ENCODE data around the gene MX1.

DNA sequence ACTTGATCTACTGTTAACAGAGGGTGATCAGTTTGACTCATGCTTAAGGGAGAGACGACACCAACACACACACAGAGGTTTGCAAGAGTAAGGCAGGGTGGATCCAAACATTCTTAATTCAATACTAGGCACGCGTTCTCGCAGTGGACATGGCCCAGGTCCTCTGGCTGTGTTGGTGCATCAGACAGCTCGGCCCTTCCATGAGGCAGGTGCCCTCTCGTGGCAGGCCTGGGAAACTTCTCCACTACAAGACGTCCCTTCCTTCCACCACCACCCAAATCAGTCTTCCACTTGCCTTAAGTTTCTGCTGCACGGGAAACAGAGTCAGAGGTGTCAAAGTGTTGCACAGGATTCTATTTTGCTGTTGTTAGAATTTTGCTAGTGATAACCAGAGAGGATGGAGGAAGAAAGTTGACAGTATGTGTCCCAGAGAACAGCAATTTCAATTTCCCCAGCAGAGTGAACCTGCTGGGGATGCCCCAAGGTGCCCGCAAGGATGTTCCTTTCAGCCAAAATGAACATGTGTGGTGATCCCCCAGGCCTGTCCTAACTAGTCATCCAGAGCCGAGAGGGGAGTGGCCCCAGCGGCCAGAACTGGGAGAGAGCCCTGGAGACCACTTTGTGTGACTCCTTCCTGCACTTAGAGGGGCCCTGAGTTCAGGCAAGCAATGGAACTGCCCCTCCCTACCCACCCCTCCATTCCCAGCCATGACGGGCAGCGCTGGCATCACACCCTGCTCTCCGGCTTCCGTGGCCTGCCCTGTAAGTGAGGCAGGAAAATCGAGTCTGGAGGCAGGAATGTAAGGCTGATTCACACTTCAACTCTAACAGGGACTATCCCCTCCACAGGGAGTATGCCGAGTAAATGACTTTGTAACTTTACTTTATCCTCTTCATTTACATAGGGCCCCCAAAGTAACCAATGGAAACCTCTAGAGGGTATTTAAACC, 34.8 kb downstream of the MX1 start:
- TF ChIP-seq, protein P1, sequence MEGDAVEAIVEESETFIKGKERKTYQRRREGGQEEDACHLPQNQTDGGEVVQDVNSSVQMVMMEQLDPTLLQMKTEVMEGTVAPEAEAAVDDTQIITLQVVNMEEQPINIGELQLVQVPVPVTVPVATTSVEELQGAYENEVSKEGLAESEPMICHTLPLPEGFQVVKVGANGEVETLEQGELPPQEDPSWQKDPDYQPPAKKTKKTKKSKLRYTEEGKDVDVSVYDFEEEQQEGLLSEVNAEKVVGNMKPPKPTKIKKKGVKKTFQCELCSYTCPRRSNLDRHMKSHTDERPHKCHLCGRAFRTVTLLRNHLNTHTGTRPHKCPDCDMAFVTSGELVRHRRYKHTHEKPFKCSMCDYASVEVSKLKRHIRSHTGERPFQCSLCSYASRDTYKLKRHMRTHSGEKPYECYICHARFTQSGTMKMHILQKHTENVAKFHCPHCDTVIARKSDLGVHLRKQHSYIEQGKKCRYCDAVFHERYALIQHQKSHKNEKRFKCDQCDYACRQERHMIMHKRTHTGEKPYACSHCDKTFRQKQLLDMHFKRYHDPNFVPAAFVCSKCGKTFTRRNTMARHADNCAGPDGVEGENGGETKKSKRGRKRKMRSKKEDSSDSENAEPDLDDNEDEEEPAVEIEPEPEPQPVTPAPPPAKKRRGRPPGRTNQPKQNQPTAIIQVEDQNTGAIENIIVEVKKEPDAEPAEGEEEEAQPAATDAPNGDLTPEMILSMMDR (IDR thresholded peaks at IDR 0.05), result peak; percentile 40 to 85 (median 82)
- no peak for TF ChIP-seq POLR2A (IDR thresholded peaks at IDR 0.05)

Data from thyroid gland (tissue), 4 donors.